ENCODE results near the gene HAUS5.
"Not testable (repeated sequence)": the region's sequence is repeated elsewhere in the genome, so short reads cannot be mapped to it uniquely, and the experiment has no call there.

Gene HAUS5, protein sequence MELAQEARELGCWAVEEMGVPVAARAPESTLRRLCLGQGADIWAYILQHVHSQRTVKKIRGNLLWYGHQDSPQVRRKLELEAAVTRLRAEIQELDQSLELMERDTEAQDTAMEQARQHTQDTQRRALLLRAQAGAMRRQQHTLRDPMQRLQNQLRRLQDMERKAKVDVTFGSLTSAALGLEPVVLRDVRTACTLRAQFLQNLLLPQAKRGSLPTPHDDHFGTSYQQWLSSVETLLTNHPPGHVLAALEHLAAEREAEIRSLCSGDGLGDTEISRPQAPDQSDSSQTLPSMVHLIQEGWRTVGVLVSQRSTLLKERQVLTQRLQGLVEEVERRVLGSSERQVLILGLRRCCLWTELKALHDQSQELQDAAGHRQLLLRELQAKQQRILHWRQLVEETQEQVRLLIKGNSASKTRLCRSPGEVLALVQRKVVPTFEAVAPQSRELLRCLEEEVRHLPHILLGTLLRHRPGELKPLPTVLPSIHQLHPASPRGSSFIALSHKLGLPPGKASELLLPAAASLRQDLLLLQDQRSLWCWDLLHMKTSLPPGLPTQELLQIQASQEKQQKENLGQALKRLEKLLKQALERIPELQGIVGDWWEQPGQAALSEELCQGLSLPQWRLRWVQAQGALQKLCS

DNA sequence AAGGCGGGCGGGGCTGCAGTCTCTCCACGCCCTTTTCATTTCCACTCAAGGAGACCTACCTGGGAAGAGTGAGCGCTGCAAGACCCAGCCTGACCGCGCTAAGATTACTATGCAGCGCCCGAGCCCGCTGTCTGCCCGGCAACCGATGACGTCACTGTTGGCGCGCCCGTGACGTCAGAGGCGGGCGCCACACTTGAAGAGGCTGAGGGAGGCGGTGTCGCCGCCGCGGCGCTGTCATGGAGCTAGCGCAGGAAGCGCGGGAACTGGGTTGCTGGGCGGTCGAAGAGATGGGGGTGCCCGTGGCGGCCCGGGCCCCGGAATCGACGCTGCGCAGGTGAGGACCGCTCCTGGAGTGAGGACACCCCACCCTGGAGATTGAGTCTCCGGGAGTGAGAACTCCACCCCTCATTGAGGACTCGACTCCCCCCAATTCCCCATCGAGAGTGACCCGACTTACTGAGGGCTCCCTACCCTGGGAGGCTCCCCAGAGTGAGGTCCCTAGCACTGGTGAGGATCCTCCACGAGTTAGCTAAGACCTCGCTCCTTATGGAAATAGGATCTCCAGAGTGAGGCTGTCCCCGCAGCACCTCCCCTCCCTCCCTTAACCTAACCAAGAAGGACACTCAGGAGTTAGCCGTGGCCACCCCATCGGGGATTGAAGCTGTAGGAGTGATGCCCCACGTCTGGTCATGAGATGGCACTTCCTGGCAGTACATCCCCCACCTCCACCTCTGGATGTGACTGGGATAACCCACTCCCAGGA, at the start of gene HAUS5:
HAUS5 (plus strand) TSS at position 177 of the 763 bp plus-strand sequence; CDS start at position 237, 60 bp downstream.
- peak; percentile 98 for DNase-seq

DNA sequence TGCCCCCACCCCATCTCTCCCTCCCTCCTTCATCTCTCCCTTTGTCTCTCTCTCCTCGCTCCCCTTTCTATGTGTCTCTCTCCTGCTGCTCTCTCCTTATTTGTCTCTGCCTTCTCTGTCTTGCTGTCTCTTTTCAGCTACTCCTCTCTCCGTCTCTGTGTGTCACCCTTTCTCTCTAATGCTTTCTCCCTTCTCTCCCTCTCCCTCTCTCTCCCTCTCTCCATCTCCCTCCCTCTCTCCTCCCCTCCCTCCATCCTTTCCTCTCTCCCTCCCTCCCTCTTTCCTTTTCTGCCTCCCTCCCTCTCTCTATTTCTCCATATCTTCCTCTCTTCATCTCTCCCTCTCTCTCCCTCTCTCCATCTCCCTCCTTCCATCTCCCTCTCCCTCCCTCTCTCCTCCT, 49.8 kb upstream of the HAUS5 start:
- DNase-seq, result no peak

DNA sequence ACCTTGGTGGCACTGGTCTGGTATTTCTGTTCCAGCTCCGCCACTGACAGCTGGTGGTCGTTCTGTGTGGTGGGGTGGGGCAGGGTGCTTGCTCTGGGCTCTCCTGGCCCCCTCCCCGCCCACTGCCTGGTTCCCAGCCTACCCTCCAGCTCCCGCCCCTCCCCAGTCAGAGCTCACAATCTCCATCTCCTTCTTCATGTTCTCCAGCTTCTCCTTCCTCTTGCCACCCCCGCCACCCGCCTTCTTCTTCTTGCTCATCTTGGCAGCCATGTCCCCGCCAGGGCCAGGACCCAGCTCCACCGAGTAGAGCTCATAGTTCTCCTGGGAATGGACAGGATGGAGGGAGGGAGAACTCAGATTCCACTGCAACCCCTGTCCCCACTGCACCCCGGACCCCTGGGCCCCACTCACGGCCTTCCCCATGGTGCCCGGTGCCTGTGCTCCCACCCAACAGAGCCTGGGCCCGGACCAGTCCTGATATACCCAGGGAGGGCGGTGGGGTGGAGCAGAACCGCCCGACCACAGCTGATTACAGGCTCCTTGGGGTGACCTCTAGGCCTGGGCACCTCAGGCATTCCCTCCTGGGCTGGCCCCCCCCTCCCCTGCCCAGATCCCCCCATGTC, 49.2 kb upstream of the HAUS5 start, which contains the start of gene ATP4A:
ATP4A (minus strand) TSS at position 452 of the 623 bp plus-strand sequence; CDS start at position 423, 29 bp downstream.
- no peak for DNase-seq

DNA sequence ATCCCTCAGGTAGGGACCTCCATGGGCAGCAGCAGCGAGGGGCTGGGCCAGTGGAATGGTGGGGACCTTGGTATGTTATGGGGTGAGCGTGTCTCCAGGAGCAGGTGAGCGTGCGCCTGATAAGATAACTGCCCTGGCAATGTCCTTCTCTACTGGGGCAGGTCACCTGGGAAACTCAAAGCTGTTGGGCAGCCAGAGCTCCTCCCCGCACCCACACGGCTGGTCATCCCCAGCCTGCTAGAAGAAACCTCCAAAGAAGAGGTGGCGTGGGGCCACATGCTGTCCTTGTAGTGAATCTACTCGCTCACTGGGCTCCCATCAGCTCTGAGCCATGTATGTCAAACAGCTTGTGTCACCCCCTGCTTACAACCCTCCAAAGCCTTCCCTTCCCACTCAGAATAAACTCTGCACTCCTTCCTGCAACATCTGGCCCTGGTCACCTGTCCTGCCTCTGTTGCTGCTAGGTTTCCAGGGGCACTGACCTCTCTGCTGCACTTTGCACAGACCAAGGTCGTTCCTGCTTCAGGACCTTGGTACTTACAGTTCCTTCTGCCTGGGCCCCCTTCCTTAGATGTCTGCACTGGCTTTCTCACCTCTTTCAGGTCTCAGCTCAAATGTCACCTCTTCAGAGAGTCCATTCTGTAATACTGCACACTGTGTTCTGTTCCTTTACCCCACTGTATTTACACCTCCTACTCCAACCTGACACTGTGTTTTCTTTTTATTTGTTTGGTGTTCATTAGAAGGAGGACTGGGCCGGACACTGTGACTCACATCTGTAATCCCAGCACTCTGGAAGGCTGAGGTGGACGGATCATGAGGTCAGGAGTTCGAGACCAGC, 47.3 kb upstream of the HAUS5 start:
- DNase-seq, result no peak

DNA sequence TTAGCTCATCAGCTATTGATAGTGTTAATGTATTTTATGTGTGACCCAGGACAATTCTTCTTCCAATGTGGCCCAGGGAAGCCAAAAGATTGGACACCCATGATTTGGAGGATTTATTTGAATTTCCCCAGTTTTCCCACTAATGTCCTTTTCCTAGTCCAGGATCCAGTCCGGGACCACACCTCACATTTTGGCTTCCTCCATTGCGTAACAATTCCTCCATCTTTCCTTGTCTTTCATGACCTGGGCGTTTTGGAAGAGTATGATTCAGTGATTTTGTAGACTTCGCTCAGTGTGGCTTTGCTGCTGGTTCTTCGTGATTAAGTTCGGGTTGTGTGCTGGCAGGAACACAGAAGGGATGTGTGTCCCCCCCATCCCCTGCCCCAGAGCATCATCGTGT, 45.8 kb upstream of the HAUS5 start:
- DNase-seq, result no peak

DNA sequence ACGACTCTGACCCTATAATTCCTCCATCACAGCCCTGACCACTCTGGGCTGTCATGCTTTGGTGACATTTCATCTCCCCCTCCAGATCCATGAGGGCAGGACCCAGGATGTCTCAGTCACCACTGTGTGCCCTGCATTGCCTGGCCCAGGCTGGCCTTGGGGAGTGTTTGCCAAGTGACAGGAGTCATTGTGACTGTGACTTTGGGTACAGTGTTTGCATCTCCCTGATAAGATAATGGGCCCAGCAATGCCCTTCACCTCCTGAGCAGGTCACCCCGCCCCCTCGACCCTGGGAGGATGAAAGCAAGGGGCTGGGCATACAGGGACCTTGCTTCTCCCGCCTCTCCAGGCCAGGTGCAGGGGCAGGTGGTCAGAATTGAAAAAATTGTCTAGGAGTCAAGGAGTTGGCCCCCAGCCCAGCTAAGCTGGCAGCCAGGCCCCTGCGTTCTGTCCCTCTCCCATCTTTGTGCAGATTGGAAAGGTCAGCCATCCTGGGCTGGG, 43.2 kb upstream of the HAUS5 start:
- DNase-seq, result no peak

DNA sequence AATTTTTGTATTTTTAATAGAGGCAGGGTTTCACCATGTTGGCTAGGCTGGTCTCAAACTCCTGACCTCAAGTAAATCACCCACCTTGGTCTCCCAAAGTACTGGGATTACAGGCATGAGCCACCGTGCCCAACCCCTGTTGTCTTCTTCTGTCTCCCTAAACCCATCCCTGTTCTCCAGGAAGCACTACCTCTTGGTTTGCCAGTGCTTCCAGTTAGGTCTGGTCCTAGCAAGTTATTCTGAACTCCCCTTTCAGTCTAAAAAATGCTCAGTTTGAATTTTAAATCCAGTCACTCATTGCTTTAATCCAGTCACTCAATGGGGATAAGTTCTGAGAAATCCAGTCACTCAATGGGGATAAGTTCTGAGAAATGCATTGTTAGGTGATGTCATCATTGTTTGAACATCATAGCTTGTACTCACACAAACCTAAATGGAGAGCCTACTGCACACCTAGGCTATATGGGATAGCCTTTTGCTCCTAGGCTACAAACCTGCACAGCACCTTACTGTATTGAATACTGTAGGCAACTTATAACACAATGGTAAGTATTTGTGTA, 41.0 kb upstream of the HAUS5 start:
- DNase-seq, result no peak

DNA sequence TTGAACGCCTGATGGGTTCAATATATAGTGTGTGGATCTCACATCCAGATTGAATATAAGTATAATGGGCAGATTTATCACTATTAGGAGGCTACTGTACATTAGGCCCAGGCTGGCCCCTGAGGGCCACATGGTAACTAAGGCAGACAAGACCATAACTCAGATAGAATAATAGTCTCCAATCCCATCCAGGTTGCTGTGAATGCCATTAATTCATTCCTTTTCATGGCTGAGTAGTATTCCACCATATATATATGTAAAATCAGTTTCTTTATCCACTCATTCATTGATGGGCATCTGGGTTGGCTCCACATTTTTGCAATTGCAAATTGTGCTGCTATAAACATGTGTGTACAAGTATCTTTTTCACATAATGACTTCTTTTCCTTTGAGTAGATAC, 34.6 kb upstream of the HAUS5 start:
- DNase-seq, result no peak

DNA sequence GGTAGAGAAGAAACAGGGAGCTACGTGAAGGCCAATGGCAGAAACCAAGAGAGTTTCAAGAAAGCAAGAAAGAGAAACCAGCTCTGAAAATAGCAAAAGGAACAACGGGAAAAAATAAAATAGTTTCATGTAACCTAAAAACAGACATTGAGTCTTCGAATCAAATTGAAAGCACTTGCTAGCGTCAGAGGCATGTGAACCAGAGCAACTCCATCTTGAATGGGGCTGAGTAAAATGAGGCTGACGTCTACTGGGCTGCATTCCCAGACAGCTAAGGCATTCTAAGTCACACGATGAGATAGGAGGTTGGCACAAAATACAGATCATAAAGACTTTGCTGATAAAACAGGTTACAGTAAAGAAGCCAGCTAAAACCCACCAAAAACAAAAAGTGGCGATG, 33.8 kb upstream of the HAUS5 start:
- DNase-seq, result no peak

DNA sequence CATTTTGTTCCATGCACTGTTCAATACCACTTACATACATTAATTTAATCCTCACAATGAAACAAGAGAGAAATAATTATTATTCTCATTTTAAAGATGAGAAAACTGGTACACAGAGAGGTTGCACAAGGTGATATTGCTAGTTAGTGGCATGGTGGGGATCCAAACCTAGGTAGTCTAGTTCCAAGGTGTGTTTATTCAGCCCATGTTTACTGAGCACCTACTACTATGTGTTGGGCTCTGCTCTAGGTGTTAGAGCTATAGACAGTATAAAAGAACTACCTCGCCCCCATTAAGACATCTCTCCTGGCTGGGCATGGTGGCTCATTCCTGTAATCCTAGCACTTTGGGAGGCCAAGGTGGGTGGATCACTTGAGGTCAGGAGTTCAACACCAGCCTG, 29.8 kb upstream of the HAUS5 start:
- no peak for DNase-seq

DNA sequence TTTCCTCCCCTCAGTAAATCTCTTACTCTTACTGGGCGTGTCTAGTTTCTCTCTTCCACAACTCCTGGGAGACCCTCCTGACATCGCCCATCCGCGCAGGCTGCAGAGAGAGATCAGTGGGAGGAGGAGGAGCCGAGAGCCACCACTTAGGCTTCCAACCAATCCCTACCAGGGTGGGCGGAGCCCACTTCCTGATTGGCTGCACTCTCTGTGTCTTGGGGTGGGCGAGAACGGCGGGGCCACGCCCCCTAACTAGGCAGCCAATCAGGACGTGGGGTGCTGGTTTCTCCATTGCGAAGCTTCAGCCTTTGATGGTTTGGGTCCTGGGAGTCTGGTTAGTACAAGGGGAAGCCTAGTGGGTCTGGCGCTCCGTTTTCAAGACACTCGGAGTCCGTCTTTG, 26.7 kb upstream of the HAUS5 start, which contains the start of gene PMIS2:
PMIS2 (plus strand) TSS at position 326 of the 400 bp plus-strand sequence. CDS start 87 bp downstream, outside the sequence.
- peak; percentile 66 for DNase-seq

DNA sequence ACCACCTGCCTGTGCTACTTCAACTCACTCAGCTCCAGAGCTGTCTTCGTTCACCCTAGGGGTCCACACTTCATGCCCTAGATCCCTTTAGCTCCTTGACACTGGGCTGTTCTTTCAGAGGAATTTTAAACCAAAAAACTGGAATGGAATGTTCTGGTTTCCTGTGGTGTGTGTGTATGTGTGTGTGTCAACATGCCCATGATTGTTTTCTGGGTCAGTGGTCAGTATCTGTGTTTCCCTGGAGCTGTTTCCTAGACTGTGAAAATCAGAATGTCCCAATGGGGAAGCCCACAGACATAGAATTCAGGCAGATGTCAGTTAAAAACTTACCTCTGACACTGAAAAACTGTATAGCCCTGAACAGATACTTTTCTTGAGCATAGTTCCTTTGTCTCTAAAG, 25.2 kb upstream of the HAUS5 start:
- DNase-seq, result no peak

DNA sequence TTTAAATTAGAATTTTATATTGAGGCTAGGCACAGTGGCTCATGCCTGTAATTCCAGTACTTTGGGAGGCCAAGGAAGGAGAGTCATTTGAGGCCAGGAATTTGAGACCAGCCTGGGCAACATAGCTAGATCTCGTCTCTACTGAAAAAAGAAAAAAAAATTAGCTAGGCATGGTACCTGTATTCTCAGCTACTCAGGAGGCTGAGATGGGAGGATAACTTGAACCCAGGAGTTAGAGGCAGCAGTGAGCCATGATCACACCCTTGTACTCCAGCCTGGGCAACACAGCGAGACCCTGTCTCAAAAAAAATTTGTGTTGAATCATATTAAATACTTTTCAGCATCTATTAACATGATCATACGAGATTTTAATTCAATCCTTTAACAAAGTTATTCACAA, 21.7 kb upstream of the HAUS5 start:
- DNase-seq, result no peak

DNA sequence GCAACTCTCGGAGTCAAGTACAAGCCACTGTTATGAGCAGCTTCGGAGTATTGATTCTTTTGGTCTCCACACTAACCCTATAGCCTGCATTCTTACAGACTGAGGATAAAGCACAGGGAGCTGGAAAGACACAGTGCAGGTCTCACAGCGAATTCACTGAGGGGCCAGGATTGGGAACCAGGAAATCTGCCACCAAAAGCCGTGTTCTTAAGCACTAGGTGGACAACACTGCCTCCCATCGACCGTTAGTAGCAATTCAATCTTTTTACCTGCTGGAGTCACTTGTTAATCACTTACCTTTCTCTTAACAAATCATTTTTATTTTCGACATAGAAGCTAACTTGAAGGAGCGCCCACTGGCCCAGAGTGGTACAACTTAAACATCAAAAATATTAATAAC, 20.3 kb upstream of the HAUS5 start:
- no peak for DNase-seq

DNA sequence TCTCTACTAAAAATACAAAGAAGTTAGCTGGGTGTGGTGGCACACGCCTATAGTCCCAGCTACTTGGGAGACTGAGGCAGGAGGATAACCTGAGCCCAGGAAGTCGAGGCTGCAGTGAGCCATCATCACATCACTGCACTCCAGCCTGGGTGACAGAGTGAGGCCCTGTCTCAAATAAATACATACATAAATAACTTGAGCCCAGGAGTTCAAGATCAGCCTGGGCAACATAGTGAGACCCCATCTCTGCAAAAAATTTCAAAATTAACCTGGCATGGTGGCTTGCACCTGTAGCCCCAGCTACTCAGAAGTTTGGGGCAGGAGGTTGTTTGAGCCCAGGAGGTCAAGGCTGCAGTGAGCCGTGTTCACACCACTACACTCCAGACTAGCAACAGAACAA, 17.5 kb upstream of the HAUS5 start:
- DNase-seq, result not testable (repeated sequence)

DNA sequence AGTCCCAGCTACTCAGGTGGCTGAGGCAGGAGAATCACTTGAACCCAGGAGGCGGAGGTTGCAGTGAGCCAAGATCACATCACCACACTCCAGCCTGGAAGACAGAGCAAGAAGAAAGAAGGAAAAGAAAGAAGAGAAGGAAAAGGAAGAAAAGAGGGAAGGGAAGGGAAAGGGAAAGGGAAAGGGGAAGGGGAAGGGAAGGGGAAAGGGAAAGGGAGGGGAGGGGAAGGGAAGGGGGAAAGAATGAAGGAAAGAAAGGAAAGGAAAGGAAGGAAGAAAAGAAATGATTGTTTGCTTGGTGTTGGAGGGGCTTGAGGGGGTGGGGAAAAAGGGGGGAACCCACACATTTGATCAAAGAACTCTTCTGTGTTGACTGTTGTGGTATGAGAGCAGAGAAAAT, 16.6 kb upstream of the HAUS5 start:
- DNase-seq, result no peak

DNA sequence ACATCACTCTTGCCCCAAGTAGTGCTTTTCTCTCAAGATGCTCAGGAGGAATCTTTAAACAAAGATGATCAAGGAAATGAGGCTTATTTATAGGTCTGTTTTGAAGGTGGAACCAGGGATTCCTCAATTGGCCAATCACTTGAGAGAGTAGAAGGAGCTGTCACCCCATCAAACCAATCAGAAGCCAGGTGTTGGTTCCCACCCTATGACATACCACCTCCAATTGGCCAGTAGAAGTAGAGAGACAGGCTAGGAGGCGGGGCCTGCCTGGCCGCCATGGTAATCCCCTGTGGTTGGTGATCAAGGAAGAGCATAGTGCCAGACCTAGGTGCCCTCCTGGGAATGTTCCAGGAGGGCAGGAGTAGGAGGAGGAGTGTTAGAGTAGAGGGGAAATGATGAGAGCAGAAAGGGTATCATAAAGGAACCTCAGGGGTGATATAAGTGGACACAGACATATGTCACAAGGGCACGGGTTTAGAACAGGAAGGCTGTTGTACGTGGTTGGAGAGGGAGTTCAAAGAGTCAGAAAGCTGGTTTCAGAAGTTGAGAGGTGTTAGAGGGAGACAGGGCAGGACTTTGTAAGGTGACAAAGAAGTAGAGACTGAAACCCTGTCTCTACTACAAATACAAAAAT, 16.1 kb upstream of the HAUS5 start:
- no peak for DNase-seq

DNA sequence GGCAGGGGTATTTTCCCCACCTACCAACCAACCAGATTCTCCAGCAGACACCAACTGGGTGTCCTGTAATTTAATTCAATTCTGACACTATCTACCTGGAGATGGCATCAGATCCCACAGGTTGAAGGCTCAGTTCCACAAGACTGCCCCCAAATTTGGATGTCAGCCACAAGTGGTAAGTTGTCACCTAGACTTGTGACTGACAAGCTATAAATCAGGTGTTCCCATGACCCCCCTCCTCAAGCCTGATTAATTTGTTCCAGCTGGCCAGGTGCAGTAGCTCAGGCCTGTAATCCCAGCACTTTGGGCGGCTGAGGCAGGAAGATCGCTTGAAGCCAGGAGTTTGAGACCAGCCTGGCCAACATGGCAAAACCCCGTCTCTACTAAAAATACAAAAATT, 10.6 kb upstream of the HAUS5 start:
- no peak for DNase-seq

DNA sequence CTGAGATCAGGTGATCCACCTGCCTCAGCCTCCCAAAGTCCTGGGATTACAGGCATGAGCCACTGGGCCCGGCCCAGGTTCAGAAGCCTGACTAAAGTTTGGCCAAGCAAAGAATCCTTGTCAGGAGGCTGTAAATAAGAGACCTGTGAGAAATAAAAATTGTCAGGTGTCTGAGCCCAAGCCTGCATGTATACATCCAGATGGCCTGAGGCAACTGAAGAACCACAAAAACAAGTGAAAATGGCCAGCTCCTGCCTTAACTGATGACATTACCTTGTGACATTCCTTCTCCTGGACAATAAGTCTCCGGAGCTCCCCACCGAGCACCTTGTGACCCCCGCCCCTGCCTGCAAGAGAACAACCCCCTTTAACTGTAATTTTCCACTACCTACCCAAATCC, 8.1 kb upstream of the HAUS5 start:
- DNase-seq, result not testable (repeated sequence)

DNA sequence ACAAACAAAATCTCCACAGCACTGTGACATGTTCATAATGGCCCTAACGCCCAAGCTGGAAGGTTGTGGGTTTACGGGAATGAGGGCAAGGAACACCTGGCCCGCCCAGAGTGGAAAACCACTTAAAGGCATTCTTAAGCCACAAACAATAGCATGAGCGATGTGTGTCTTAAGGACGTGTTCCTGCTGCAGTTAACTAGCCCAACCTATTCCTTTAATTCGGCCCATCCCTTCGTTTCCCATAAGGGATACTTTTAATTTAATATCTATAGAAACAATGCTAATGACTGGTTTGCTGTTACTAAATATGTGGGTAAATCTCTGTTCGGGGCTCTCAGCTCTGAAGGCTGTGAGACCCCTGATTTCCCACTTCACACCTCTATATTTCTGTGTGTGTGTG, 5.4 kb upstream of the HAUS5 start:
- DNase-seq, result not testable (repeated sequence)

DNA sequence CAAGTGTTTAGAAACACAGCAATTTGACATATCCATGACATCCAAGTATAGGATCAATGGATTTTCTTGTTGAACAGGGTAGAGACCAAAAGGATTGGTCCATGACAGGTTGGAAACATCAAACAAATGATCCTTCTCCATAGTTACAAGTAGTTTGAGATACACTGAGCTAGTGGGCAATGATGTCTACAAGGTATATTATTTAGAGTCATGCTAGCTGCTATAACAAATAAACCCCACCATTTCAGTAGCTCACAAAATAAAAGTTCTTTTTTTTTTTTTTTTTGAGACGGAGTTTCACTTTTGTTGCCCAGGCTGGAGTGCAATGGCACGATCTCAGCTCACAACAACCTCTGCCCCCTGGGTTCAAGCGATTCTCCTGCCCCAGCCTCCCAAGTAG, 4.9 kb upstream of the HAUS5 start:
- DNase-seq, result no peak
